HG03139 (cell line): ENCODE results near the gene EDN2.

Experiments used
- ATAC-seq: cut with Tn5 transposase; IDR thresholded peaks from one replicate; pipeline ENCODE4 v1.9.1; 2021; ENCODE audit not compliant: unreplicated experiment

EDN2 gene

DNA sequence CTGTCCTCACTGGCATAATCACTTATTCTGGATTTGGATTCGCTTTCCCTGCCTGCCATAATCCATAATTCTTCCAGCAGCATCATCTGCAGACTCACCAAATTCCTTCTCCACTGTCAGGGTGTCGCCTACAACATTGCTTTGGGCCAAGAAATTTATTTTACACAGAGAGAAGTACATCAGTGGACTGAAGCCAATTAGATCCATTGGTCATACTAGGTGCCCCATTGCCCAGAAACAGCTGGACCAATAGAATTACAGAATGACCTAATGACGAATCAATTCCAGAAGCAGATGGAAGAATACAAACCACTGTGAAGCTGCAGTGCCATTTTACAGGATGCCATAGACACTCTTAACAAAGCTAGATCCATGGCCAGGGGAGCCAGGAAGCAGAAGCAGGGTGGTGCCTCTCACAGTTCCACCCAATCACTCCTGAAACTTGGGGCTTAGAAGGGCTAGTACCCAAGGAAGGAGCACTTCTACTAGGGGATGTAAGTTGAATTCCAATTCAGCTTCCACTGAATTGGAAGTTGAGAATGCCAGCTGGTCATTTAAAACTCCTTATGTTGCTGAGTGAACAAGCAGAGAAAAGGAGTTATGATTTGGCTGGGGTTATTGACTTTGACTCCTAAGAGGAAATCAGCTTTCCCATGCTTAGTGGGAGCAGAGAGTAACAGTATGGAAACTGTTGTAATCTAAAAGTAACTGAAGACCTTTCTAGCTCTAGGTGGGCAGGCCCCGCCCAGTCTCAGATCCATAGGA, 44.0 kb downstream of the EDN2 start:
- no peak for ATAC-seq

GRCh38 chr1:41439234-41439633, 45.2 kb downstream of the EDN2 start:
- ATAC-seq = no peak

- no peak for ATAC-seq
Measured at GRCh38 chr1:41438711-41439110, 45.8 kb downstream of the EDN2 start.

GRCh38 chr1:41437011-41437355, 47.5 kb downstream of the EDN2 start:
- ATAC-seq = no peak

- no peak for ATAC-seq
Measured at GRCh38 chr1:41436281-41437010, 48.0 kb downstream of the EDN2 start.

DNA sequence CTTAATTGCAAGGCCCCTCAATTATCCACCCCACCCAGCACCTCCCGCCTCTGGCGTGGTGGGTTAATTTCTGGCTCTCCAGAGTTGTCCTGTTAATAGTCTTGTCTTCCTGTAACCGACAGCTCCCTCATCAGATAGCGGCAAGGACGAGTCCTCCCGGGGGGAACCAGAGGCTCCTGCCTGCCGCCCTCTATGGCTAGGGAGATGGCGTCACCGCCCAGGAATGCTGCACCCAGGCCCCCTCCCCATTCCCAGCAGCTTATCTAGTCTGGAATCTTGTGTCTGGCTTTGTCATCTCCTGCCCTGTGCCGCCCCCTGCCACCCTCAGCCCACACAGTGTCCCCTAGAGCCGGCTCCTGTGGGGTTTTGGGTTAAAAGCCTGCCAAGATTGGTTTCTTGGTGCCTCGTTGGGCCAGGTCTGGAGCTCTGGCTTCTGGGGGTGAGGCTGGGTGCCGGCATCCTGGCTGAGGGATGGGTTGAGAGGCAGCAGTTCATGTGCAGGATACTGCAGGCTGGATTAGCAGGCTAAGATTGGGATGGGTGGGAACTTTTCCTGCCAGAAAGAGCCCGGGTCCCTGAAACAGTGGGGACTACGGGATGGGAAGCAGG, 48.8 kb downstream of the EDN2 start:
- no peak for ATAC-seq

DNA sequence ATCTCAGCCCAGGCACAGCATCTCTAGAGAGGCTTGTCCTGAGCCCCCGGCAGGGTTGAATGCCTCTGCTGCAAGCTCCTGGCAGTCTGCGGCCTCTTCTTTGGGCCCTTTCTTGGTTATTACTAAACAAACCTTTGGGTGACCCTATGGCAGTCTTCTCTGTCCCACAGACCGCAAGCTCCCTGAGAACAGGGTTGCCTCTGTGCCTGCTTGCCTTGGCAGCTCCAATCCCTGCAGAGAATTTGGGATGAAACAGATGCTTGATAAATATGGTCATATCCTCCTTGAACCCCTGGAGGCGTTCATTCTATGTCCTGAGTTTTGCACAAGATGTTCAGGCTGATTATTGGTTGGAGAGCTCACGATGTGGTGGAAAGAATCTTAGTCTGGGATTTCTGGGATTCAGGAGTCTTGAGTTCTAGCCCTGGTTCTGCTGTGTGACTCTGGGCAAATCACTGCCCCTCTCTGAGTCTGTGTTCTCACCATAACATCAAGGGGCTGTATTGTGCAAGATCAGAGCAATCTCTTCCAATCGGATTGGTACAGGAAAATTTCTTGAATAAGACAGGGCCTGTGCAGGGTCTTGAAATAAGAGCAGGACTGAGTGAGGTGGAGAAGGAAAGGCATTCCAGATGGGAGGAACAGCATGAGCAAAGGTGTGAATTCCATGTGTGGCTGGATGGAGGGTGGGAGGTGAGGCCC, 49.6 kb downstream of the EDN2 start:
- no peak for ATAC-seq

- no peak for ATAC-seq
Measured at GRCh38 chr1:41434306-41434705, 50.2 kb downstream of the EDN2 start.

DNA sequence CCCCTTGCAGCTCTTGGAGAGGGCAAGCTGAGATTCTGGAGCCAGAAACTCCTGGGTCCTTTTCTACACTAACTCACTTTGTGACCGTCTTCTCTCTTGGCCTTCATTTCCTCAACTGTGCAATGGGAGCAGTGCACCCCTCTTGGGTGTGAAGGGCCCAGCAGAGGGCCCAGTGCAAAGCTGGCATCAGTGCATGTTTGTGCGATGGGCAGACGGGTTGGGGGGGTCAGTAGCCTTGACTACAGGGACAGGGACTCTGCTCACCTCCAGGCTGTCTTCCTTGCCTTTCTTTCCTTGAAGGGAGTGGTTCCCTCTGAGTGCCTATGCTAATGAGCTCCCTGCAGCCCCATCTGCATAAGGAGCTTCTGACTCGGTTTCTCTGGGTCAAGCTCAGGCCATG, 51.0 kb downstream of the EDN2 start:
- ATAC-seq = no peak

GRCh38 chr1:41432481-41433280, 51.8 kb downstream of the EDN2 start:
- ATAC-seq = no peak

GRCh38 chr1:41431490-41432350, 52.8 kb downstream of the EDN2 start:
- no peak for ATAC-seq

- ATAC-seq = no peak
Measured at GRCh38 chr1:41430582-41430981, 53.9 kb downstream of the EDN2 start.

DNA sequence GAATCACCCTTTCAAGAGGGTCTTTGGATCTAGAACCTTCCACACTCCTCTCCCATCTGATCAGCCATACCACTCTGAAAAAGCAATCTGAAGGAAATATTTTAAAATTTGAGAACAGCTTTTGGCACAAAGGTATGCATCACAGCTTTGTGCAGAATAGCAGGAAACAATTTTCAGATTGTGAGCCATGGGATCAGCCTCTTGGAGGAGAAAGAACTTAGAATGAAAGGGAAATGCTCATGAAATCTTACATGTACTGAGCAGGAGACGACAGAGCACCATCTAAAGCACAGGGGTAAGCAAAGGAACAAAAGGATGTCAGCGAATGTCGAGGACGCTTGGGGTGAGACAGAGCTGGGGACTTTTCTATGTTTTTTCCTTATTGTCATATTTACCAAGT, 54.4 kb downstream of the EDN2 start:
- ATAC-seq = no peak

GRCh38 chr1:41429641-41430035, 54.8 kb downstream of the EDN2 start:
- no peak for ATAC-seq
